Sigmoid colon (tissue), 4 donors: Measurements from ENCODE around the gene USH1G.

Source experiments
- CTCF ChIP-seq, 4 experiments: fragments of 450-650 bp in 3 of 4; fragments of 200-600 bp in 1 of 4; IDR thresholded peaks; one replicate each; pipeline ENCODE4 v1.5.1; 2016 to 2019; ENCODE audit warnings: antibody characterized with exemption in 4 of 4, mild to moderate bottlenecking in 3 of 4, moderate library complexity in 2 of 4
- EP300 ChIP-seq, 4 donors: sonication (generic); formaldehyde crosslinking; IDR thresholded peaks; one replicate each; pipeline ENCODE4 v1.6.1; 2017; ENCODE audit warnings: antibody characterized with exemption in 4 of 4
- POLR2A ChIP-seq, 2 donors: fragments of 450-650 bp; IDR thresholded peaks; one replicate each; pipeline ENCODE4 v1.6.1; 2016; ENCODE audit warnings: antibody characterized with exemption in 2 of 2, mild to moderate bottlenecking in 2 of 2, moderate library complexity in 2 of 2
- POLR2AphosphoS5 ChIP-seq, 4 donors: sonication (generic); formaldehyde crosslinking; IDR thresholded peaks; one replicate each; pipeline ENCODE4 v1.6.1; 2017; ENCODE audit warnings: antibody characterized with exemption in 4 of 4

- TF ChIP-seq CTCF (IDR thresholded peaks at IDR 0.05) = no peak
- no peak for TF ChIP-seq POLR2A (IDR thresholded peaks at IDR 0.05)
- TF ChIP-seq EP300 (IDR thresholded peaks at IDR 0.05) = no peak
- no peak for TF ChIP-seq POLR2AphosphoS5 (IDR thresholded peaks at IDR 0.05)
Observed at GRCh38 chr17:74943808-74944522, 20.9 kb upstream of the USH1G start.
